ENCODE results near the gene SRPRA. TPM values are rescaled to one million over a fixed set of nuclear protein-coding genes. Genes with fewer than 3 reads are reported as not detected.

The SRPRA gene
- total RNA-seq, 1 experiment from 2014 or later: 57.1 TPM

- no TSS peak for BruUV-seq (replicated peaks)
- no peaks in the 10 kb centered on the region for H3K9me2 ChIP-seq (ENCODE audit: insufficient read depth)
- no peak overlapping the region for H3K4me2 ChIP-seq
- no peaks in the 10 kb centered on the region for H3K79me2 ChIP-seq (ENCODE audit: low read depth)
- H3K27ac ChIP-seq: no peak overlapping the region
- H3K4me1 ChIP-seq (replicated peaks; ENCODE audit: insufficient read depth): no peaks in the 10 kb centered on the region
- H3F3A ChIP-seq (ENCODE audit: insufficient read depth, low read depth): no peaks in the 10 kb centered on the region
- ChIA-PET CTCF (no interaction called here), POLR2A (ENCODE audit: unreplicated experiment) (no interaction called here)
- H2AFZ ChIP-seq: no peak overlapping the region
- intact Hi-C loops (cut with micrococcal nuclease; ENCODE audit: unreplicated experiment): no loop called here
- DNase-seq: no peak
- H4K20me1 ChIP-seq (ENCODE audit: insufficient read depth): no peaks in the 10 kb centered on the region
- TF ChIP-seq, protein P1, sequence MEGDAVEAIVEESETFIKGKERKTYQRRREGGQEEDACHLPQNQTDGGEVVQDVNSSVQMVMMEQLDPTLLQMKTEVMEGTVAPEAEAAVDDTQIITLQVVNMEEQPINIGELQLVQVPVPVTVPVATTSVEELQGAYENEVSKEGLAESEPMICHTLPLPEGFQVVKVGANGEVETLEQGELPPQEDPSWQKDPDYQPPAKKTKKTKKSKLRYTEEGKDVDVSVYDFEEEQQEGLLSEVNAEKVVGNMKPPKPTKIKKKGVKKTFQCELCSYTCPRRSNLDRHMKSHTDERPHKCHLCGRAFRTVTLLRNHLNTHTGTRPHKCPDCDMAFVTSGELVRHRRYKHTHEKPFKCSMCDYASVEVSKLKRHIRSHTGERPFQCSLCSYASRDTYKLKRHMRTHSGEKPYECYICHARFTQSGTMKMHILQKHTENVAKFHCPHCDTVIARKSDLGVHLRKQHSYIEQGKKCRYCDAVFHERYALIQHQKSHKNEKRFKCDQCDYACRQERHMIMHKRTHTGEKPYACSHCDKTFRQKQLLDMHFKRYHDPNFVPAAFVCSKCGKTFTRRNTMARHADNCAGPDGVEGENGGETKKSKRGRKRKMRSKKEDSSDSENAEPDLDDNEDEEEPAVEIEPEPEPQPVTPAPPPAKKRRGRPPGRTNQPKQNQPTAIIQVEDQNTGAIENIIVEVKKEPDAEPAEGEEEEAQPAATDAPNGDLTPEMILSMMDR (conservative IDR thresholded peaks at IDR 0.05): no peak
- no peak for TF ChIP-seq EZH2 (IDR thresholded peaks at IDR 0.05; ENCODE audit: low read depth)
- H3K4me3 ChIP-seq: no peak overlapping the region
- no peaks in the 10 kb centered on the region for H3K27me3 ChIP-seq (ENCODE audit: insufficient read depth, low read depth)
- no peaks in the 10 kb centered on the region for H3K9me3 ChIP-seq (ENCODE audit: insufficient read depth, low read depth)
- H3K36me3 ChIP-seq (ENCODE audit: low read depth): 0 out of 2 replicates have a peak, but pooled peaks cover 8% of the 10 kb centered on the region
Observed at GRCh38 chr11:126317432-126317755, 48.7 kb upstream of the SRPRA start.

GRCh38 chr11:126313826-126314225 lies 45.1 kb upstream of the SRPRA start:
- intact Hi-C loops (cut with micrococcal nuclease; ENCODE audit: unreplicated experiment): loop anchor here (5.0 kb wide), 2 partner anchors 53 to 678 kb away; no protein-coding TSS in a partner anchor
- no peaks in the 10 kb centered on the region for H3K27me3 ChIP-seq (ENCODE audit: insufficient read depth, low read depth)
- H3K27ac ChIP-seq: no peak overlapping the region
- H3K9me3 ChIP-seq (ENCODE audit: insufficient read depth, low read depth): no peaks in the 10 kb centered on the region
- H3K9me2 ChIP-seq (ENCODE audit: insufficient read depth): no peaks in the 10 kb centered on the region
- no peak overlapping the region for H3K4me3 ChIP-seq
- no peaks in the 10 kb centered on the region for H4K20me1 ChIP-seq (ENCODE audit: insufficient read depth)
- no peak for DNase-seq
- H3F3A ChIP-seq (ENCODE audit: insufficient read depth, low read depth): peaks cover 5% of the 10 kb centered on the region; the same call in 1 of the 2 replicates
- POLR2A ChIA-PET (ENCODE audit: unreplicated experiment): no interaction called here
- no peak overlapping the region for H2AFZ ChIP-seq
- no peak overlapping the region for H3K4me2 ChIP-seq
- CTCF ChIA-PET: no interaction called here
- no TSS peak for BruUV-seq (replicated peaks)
- peaks cover 3% of the 10 kb centered on the region; the same call in 1 of the 2 replicates for H3K4me1 ChIP-seq (replicated peaks; ENCODE audit: insufficient read depth)
- no peaks in the 10 kb centered on the region for H3K79me2 ChIP-seq (ENCODE audit: low read depth)
- no peak for TF ChIP-seq EZH2 (IDR thresholded peaks at IDR 0.05; ENCODE audit: low read depth)
- TF ChIP-seq, protein P1 (conservative IDR thresholded peaks at IDR 0.05): no peak
- H3K36me3 ChIP-seq (ENCODE audit: low read depth): 0 out of 2 replicates have a peak, but pooled peaks cover 8% of the 10 kb centered on the region

GRCh38 chr11:126312961-126313360 lies 44.3 kb upstream of the SRPRA start:
- BruUV-seq (replicated peaks): no TSS peak

More at GRCh38 chr11:126312961-126313360, 44.3 kb upstream of the SRPRA start:
- no peak for DNase-seq
- TF ChIP-seq, protein P1 (conservative IDR thresholded peaks at IDR 0.05): no peak
- TF ChIP-seq EZH2 (IDR thresholded peaks at IDR 0.05; ENCODE audit: low read depth): no peak
- no peaks in the 10 kb centered on the region for H3K79me2 ChIP-seq (ENCODE audit: low read depth)
- no peak overlapping the region for H3K4me2 ChIP-seq
- no peaks in the 10 kb centered on the region for H3K9me2 ChIP-seq (ENCODE audit: insufficient read depth)
- no peaks in the 10 kb centered on the region for H3K27me3 ChIP-seq (ENCODE audit: insufficient read depth, low read depth)
- no peak overlapping the region for H2AFZ ChIP-seq
- intact Hi-C loops (cut with micrococcal nuclease; ENCODE audit: unreplicated experiment): loop anchor here (5.0 kb wide), 2 partner anchors 54 to 679 kb away; no protein-coding TSS in a partner anchor
- peaks cover 3% of the 10 kb centered on the region; the same call in 1 of the 2 replicates for H3K4me1 ChIP-seq (replicated peaks; ENCODE audit: insufficient read depth)
- 0 out of 2 replicates have a peak, but pooled peaks cover 8% of the 10 kb centered on the region for H3K36me3 ChIP-seq (ENCODE audit: low read depth)
- peaks cover 5% of the 10 kb centered on the region; the same call in 1 of the 2 replicates for H3F3A ChIP-seq (ENCODE audit: insufficient read depth, low read depth)
- H3K4me3 ChIP-seq: no peak overlapping the region
- no peaks in the 10 kb centered on the region for H3K9me3 ChIP-seq (ENCODE audit: insufficient read depth, low read depth)
- no peak overlapping the region for H3K27ac ChIP-seq
- CTCF ChIA-PET: no interaction called here
- no peaks in the 10 kb centered on the region for H4K20me1 ChIP-seq (ENCODE audit: insufficient read depth)
- POLR2A ChIA-PET (ENCODE audit: unreplicated experiment): no interaction called here

Measured in PC-9 (cell line).